GM10266 (cell line): ENCODE results near the gene PHC3.

Source experiments
- DNase-seq: peaks from one replicate; pipeline ENCODE4 v3.0.0; 2012; ENCODE audit errors: extremely low spot score
- CTCF ChIP-seq: IDR thresholded peaks from 2 replicates; pipeline ENCODE4 v1.5.1; 2012; ENCODE audit warnings: mild to moderate bottlenecking, low read depth; ENCODE audit not compliant: control insufficient read depth, insufficient read depth; ENCODE audit errors: missing control alignments

PHC3 gene

GRCh38 chr3:170052398-170052797 lies 129.1 kb downstream of the PHC3 start:
- DNase-seq = no peak
- no peak for TF ChIP-seq CTCF

GRCh38 chr3:170050753-170051152 lies 130.8 kb downstream of the PHC3 start:
- no peak for DNase-seq
- no peak for TF ChIP-seq CTCF

GRCh38 chr3:170049146-170050000 lies 132.2 kb downstream of the PHC3 start:
- DNase-seq = no peak
- TF ChIP-seq CTCF = no peak

DNA sequence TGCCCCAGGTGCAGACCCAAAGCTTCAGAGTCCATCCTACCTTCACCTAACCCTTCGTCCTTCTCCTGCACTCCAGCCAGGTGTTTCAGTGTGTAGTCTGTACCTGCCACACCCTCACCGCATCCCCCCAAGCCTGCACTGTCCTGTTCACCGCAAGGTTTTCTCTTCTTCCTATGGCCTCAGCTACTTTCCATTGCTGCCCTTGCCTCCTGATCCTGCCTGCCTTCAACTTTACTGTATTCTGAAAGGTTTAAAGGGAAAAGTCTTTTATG lies 134.5 kb downstream of the PHC3 start:
- DNase-seq = no peak
- TF ChIP-seq CTCF = no peak

- DNase-seq = no peak
- TF ChIP-seq CTCF = no peak
Observed at GRCh38 chr3:170046269-170047132, 135.0 kb downstream of the PHC3 start.

- TF ChIP-seq CTCF = no peak
- peak; percentile 65 for DNase-seq
Observed at GRCh38 chr3:170044795-170045244, 136.7 kb downstream of the PHC3 start.

DNA sequence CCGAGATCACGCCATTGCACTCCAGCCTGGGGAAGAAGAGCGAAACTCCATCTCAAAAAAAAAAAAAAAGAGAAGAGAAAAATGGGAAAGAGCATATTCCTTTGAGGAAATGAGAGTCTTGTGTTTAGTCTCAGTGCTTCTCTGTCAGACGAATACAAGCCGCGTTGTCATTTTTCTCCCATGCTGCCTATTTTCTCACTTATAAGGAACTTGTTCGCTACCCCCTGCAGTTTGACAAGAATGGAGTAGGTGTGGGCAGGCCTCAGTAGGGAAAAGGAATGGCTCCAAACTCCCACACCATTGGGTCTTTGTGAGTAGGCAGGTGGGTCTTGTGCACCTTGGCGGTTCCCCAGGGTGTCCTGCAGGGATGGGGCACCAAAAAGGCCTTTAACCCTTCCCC lies 137.3 kb downstream of the PHC3 start:
- TF ChIP-seq CTCF = no peak
- DNase-seq = no peak
